ENCODE results near the gene BMP7.

GRCh38 chr20:57178582-57179111 lies 87.8 kb downstream of the BMP7 start:
- no peak for TF ChIP-seq CTCF (IDR thresholded peaks at IDR 0.05)
- no peak for TF ChIP-seq POLR2A (IDR thresholded peaks at IDR 0.05)
